Keratinocyte (primary cell): ENCODE results near the gene C16orf96. TPM values are rescaled to one million over a fixed set of nuclear protein-coding genes. Genes with fewer than 3 reads are reported as not detected.

Source experiments
- DNase-seq: peaks from one replicate; pipeline ENCODE4 v3.0.0-alpha.2; 2011; ENCODE audit warnings: low read depth, missing footprints, low spot score
- FAIRE-seq: peaks from 2 replicates; lab custom pipeline; 2011; peaks lifted over from hg19 to GRCh38; lab: Jason Lieb, UNC
- H2AFZ ChIP-seq: 2 replicates; pipeline ENCODE4 v1.6.0; 2012; ENCODE audit warnings: low read length, control low read depth, inconsistent platforms; ENCODE audit not compliant: control insufficient read depth
- H3K27ac ChIP-seq: 2 replicates; pipeline ENCODE4 v1.5.1; 2011; ENCODE audit warnings: low read length; ENCODE audit not compliant: control insufficient read depth, insufficient read depth
- H3K27me3 ChIP-seq: 3 replicates; pipeline ENCODE4 v1.6.0; 2011; ENCODE audit warnings: low read length; ENCODE audit not compliant: control insufficient read depth, insufficient read depth; ENCODE audit errors: extremely low read depth
- H3K36me3 ChIP-seq, 2 experiments: 2 replicates in 1 of 2; 3 replicates in 1 of 2; pipeline ENCODE4 v1.5.1; 2011; ENCODE audit warnings: low read length in 2 of 2, mild to moderate bottlenecking in 1 of 2; ENCODE audit not compliant: control insufficient read depth in 2 of 2, insufficient read depth in 2 of 2; ENCODE audit errors: extremely low read depth in 1 of 2
- H3K4me1 ChIP-seq: 3 replicates; pipeline ENCODE4 v1.5.1; 2011; ENCODE audit warnings: low read length; ENCODE audit not compliant: control insufficient read depth, insufficient read depth; ENCODE audit errors: extremely low read depth
- H3K4me2 ChIP-seq: 3 replicates; pipeline ENCODE4 v1.6.0; 2011; ENCODE audit warnings: low read depth, low read length; ENCODE audit not compliant: control insufficient read depth, insufficient read depth; ENCODE audit errors: extremely low read depth
- H3K4me3 ChIP-seq, 3 experiments: fragments of 200-600 bp in 1 of 3; sonication (generic) in 1 of 3; 2 replicates in 2 of 3; 3 replicates in 1 of 3; pipeline ENCODE4 v1.5.1; 2011 to 2016; ENCODE audit warnings: low read length in 3 of 3, mild to moderate bottlenecking in 3 of 3, control low read depth in 2 of 3, inconsistent platforms in 1 of 3, low read depth in 1 of 3, mixed read lengths in 1 of 3, mixed run types in 1 of 3, moderate library complexity in 1 of 3; ENCODE audit not compliant: control insufficient read depth in 2 of 3, insufficient read depth in 2 of 3; ENCODE audit errors: extremely low read depth in 1 of 3
- H3K79me2 ChIP-seq: 2 replicates; pipeline ENCODE4 v1.6.0; 2012; ENCODE audit warnings: low read length; ENCODE audit not compliant: control insufficient read depth, insufficient read depth
- H3K9ac ChIP-seq: 3 replicates; pipeline ENCODE4 v1.6.0; 2011; ENCODE audit warnings: low read length; ENCODE audit not compliant: control insufficient read depth, insufficient read depth; ENCODE audit errors: extremely low read depth
- H3K9me1 ChIP-seq: 3 replicates; pipeline ENCODE4 v1.6.0; 2011; ENCODE audit warnings: low read length; ENCODE audit not compliant: control insufficient read depth, insufficient read depth; ENCODE audit errors: extremely low read depth
- H3K9me3 ChIP-seq: 2 replicates; pipeline ENCODE4 v1.5.1; 2012; ENCODE audit warnings: low read depth, low read length; ENCODE audit not compliant: control insufficient read depth
- H4K20me1 ChIP-seq: 3 replicates; pipeline ENCODE4 v1.6.0; 2011; ENCODE audit warnings: low read length; ENCODE audit not compliant: control insufficient read depth, insufficient read depth; ENCODE audit errors: extremely low read depth
- EZH2 ChIP-seq: IDR thresholded peaks from one replicate; pipeline ENCODE4 v1.6.1; 2012; ENCODE audit warnings: inconsistent platforms, mild to moderate bottlenecking, low read length, moderate library complexity
- dilution Hi-C: fragments of 300-500 bp; cut with MboI; formaldehyde crosslinking; loops from one replicate; pipeline ENCODE4 v1.7.0; 2020; ENCODE audit warnings: low sequenced_read_pairs; ENCODE audit not compliant: extremely low pct_ligation_motif_present
- polyA plus RNA-seq, 5 experiments: library from polyadenylated mRNA; depleted of rRNA in 3 of 5; stranded (reverse) in 3 of 5; stranded (forward) in 1 of 5; unstranded in 1 of 5; fragments of >200 nt; gene quantifications; 1 replicate in 1 of 5; 2 replicates in 3 of 5; 3 replicates in 1 of 5; pipeline versions ENCODE4 v1.2.1 to v1.2.3, GENCODE V29; 2011 to 2012; ENCODE audit warnings: missing spikeins in 2 of 5, low read depth in 1 of 5, low replicate concordance in 1 of 5
- TF ChIP-seq, protein P1 (sequence below), 3 experiments: IDR thresholded peaks in 1 of 3; conservative IDR thresholded peaks in 1 of 3; optimal IDR thresholded peaks in 1 of 3; 2 replicates in 2 of 3; 3 replicates in 1 of 3; pipeline versions ENCODE3 to v1.5.1; 2011; ENCODE audit warnings: low read length in 3 of 3, mild to moderate bottlenecking in 3 of 3, moderate library complexity in 2 of 3, control low read depth in 1 of 3, inconsistent platforms in 1 of 3; ENCODE audit not compliant: insufficient read depth in 2 of 3; ENCODE audit errors: extremely low read depth in 1 of 3

Gene C16orf96
- polyA plus RNA-seq, 1 donor (not counting 4 experiments of a cell fraction or from before 2014, with no cell fraction given): not detected

DNA sequence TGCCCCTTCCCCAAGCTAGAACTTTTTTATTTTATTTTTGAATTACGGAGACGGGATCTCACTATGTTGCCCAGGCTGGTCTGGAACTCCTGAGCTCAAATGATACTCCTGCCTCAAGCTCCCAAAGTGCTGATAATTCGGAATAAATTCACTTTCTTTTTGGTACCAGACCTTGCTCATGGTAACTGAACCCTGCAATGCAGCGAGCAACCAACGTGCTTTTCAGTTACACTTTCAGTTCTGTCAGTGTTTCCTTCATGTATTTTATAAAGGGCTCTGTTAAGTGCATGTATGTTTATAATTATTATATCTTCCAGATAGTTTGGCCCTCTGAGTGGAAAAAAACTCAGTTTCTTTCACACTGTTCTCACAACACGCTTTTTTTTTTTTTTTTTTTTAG is 13.9 kb downstream of the C16orf96 start:
- Histone ChIP-seq H2AFZ (no peak overlapping the region), H3K4me2 (no peak overlapping the region), H3K4me3 (no peak overlapping the region), H3K4me1 (no peaks in the 10 kb centered on the region), H3K36me3 (no peaks in the 10 kb centered on the region), H3K27me3 (no peaks in the 10 kb centered on the region), H4K20me1 (no peaks in the 10 kb centered on the region), H3K9me3 (no peaks in the 10 kb centered on the region), H3K79me2 (no peaks in the 10 kb centered on the region), H3K9ac (no peak overlapping the region), H3K27ac (no peak overlapping the region), H3K9me1 (no peaks in the 10 kb centered on the region)
- dilution Hi-C loops: no loop called here
- DNase-seq (no peak), FAIRE-seq (no peak)
- TF ChIP-seq, protein P1, sequence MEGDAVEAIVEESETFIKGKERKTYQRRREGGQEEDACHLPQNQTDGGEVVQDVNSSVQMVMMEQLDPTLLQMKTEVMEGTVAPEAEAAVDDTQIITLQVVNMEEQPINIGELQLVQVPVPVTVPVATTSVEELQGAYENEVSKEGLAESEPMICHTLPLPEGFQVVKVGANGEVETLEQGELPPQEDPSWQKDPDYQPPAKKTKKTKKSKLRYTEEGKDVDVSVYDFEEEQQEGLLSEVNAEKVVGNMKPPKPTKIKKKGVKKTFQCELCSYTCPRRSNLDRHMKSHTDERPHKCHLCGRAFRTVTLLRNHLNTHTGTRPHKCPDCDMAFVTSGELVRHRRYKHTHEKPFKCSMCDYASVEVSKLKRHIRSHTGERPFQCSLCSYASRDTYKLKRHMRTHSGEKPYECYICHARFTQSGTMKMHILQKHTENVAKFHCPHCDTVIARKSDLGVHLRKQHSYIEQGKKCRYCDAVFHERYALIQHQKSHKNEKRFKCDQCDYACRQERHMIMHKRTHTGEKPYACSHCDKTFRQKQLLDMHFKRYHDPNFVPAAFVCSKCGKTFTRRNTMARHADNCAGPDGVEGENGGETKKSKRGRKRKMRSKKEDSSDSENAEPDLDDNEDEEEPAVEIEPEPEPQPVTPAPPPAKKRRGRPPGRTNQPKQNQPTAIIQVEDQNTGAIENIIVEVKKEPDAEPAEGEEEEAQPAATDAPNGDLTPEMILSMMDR (optimal IDR thresholded peaks at IDR 0.05 in 1 of 3, IDR thresholded peaks at IDR 0.05 in 1 of 3, conservative IDR thresholded peaks at IDR 0.05 in 1 of 3; ENCODE audit: extremely low read depth in 1 of 3, insufficient read depth in 2 of 3, low read length in 3 of 3): no peak
- no peak for TF ChIP-seq EZH2

DNA sequence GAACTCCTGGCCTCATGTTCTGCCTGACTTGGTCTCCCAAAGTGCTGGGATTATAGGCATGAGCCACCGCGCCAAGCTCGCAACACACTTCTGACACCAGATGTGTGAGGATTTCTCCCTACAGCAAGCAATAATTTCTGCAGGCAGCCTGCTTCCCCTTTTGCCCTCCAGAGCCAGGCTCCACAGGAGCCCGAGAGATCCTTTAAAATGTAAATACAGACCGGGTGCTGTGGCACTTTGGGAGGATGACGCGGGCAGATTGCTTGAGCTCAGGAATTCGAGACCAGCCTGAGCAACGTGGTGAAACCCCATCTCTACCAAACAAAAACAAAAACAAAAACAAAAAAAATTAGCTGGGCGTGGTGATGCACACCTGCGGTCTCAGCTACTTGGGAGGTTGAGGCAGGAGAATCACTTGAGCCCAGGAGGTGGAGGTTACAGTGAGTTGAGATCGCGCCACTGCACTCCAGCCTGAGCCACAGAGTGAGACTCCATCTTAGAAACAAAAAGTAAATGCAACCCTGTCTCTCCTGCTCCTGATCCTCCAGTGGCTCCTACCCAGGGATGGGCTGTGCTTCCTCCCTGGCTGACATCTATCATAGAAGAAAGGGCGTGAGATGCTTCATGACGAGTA is 14.7 kb downstream of the C16orf96 start:
- DNase-seq: no peak
- no peak for FAIRE-seq
- Histone ChIP-seq H3K36me3 (no peaks in the 10 kb centered on the region), H3K79me2 (no peaks in the 10 kb centered on the region), H2AFZ (no peak overlapping the region), H3K4me1 (no peaks in the 10 kb centered on the region), H3K9me3 (no peaks in the 10 kb centered on the region), H3K4me2 (no peak overlapping the region), H3K27me3 (peaks cover 2% of the 10 kb centered on the region), H4K20me1 (no peaks in the 10 kb centered on the region), H3K27ac (no peak overlapping the region), H3K4me3 (no peak overlapping the region), H3K9me1 (no peaks in the 10 kb centered on the region), H3K9ac (no peak overlapping the region)
- dilution Hi-C loops: no loop called here
- TF ChIP-seq, protein P1 (optimal IDR thresholded peaks at IDR 0.05 in 1 of 3, IDR thresholded peaks at IDR 0.05 in 1 of 3, conservative IDR thresholded peaks at IDR 0.05 in 1 of 3; ENCODE audit: extremely low read depth in 1 of 3, insufficient read depth in 2 of 3, low read length in 3 of 3): no peak
- no peak for TF ChIP-seq EZH2
